Thyroid gland (tissue), 4 donors: ENCODE data around the gene PGS1.

ENCODE experiments used
- CTCF ChIP-seq, 6 experiments: fragments of 200-600 bp in 3 of 6; fragments of 450-650 bp in 3 of 6; sonication (generic) in 3 of 6; IDR thresholded peaks; one replicate each; pipeline ENCODE4 v1.5.1; 2016 to 2019; ENCODE audit warnings: antibody characterized with exemption in 6 of 6, mild to moderate bottlenecking in 2 of 6, inconsistent platforms in 1 of 6, moderate library complexity in 1 of 6
- POLR2A ChIP-seq, 2 donors: fragments of 450-650 bp; IDR thresholded peaks; one replicate each; pipeline ENCODE4 v1.6.1; 2017; ENCODE audit warnings: antibody characterized with exemption in 2 of 2, mild to moderate bottlenecking in 2 of 2, moderate library complexity in 1 of 2

DNA sequence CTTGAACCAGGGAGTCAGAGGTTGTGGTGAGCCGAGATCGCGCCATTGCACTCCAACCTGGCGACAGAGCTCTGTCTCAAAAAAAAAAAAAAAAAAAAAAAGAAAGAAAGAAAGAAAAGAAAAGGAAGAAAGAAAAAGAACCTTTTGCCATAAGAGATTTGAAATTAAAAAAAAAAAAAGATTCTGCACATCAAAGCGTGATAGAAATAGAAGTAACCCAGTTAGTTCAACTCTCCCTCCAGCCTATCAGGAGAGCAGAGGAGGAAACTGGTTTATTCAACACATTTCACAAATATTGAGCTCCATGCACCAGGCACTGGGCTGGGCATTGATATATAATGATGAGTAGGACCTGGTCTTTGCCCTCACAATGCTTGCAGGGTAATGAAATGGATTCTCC lies 16.2 kb upstream of the PGS1 start:
- TF ChIP-seq CTCF (IDR thresholded peaks at IDR 0.05) (no peak), POLR2A (IDR thresholded peaks at IDR 0.05) (no peak)
